K562 (cell line): ENCODE results near the gene LXN. TPM values are rescaled to one million over a fixed set of nuclear protein-coding genes. Genes with fewer than 3 reads are reported as not detected.
A peak's percentile ranks its signal among the peaks of the same experiment; 100 is the strongest.

Experiments
- ARNT ChIP-seq, 2 experiments: fragments of 450-650 bp; IDR thresholded peaks; 2 replicates each; pipeline ENCODE4 v1.6.1; 2016; ENCODE audit warnings: mild to moderate bottlenecking in 1 of 2
- CBFA2T2 ChIP-seq: fragments of 450-650 bp; conservative IDR thresholded peaks from 2 replicates; pipeline ENCODE4 v1.6.1; 2017; ENCODE audit warnings: mild to moderate bottlenecking
- FOS ChIP-seq: IDR thresholded peaks from 3 replicates; pipeline ENCODE4 v1.6.1; 2011; ENCODE audit not compliant: insufficient read length; ENCODE audit errors: extremely low read depth
- FOXA3 ChIP-seq, 2 experiments: fragments of 450-650 bp in 1 of 2; sonication (generic) in 1 of 2; formaldehyde crosslinking; IDR thresholded peaks in 1 of 2; conservative IDR thresholded peaks in 1 of 2; 2 replicates each; pipeline versions ENCODE4 v1.4.0 to v1.8.0; 2020 to 2022; ENCODE audit warnings: mild to moderate bottlenecking in 2 of 2, missing genetic modification reagents in 1 of 2
- HNRNPK ChIP-seq: fragments of 200-400 bp; formaldehyde crosslinking; IDR thresholded peaks from one replicate; pipeline ENCODE4 v1.6.1; 2018; ENCODE audit warnings: mild to moderate bottlenecking, low read depth, low read length; ENCODE audit not compliant: poor library complexity, severe bottlenecking
- ID3 ChIP-seq, 2 experiments: fragments of 250-450 bp in 1 of 2; fragments of 450-650 bp in 1 of 2; sonication (Bioruptor Pico) in 1 of 2; IDR thresholded peaks; 2 replicates each; pipeline versions ENCODE4 v1.6.1 to v1.8.0; 2016 to 2021; ENCODE audit warnings: mild to moderate bottlenecking in 2 of 2, moderate library complexity in 2 of 2, missing compliant biosample characterization in 1 of 2, missing genetic modification characterization in 1 of 2
- L3MBTL2 ChIP-seq: fragments of 450-650 bp; IDR thresholded peaks from 2 replicates; pipeline ENCODE4 v1.6.1; 2016; ENCODE audit warnings: mild to moderate bottlenecking, moderate library complexity
- NCOA1 ChIP-seq: fragments of 450-650 bp; IDR thresholded peaks from 2 replicates; pipeline ENCODE4 v1.6.1; 2016; ENCODE audit warnings: low read depth
- NR2C2 ChIP-seq, 2 experiments: fragments of 200-800 bp in 1 of 2; sonication (Bioruptor generic) in 1 of 2; sonication (generic) in 1 of 2; formaldehyde crosslinking in 1 of 2; IDR thresholded peaks; 2 replicates each; pipeline versions ENCODE4 v1.6.1 to v1.8.0; 2016 to 2022; ENCODE audit warnings: mild to moderate bottlenecking in 1 of 2, missing compliant biosample characterization in 1 of 2, missing genetic modification characterization in 1 of 2, missing genetic modification reagents in 1 of 2
- RCOR1 ChIP-seq, 2 experiments: IDR thresholded peaks; 2 replicates each; pipeline ENCODE4 v1.6.1; 2012; ENCODE audit warnings: low read depth in 2 of 2, low read length in 2 of 2, borderline replicate concordance in 1 of 2, improper control_type of control experiment in 1 of 2
- SUPT5H ChIP-seq: fragments of 450-650 bp; IDR thresholded peaks from 2 replicates; pipeline ENCODE4 v1.6.1; 2016
- TAF9B ChIP-seq: fragments of 450-650 bp; IDR thresholded peaks from 2 replicates; pipeline ENCODE4 v1.6.1; 2018; ENCODE audit warnings: mild to moderate bottlenecking; ENCODE audit not compliant: partially characterized antibody
- TFAM ChIP-seq: fragments of 250-450 bp; sonication (Bioruptor Pico); conservative IDR thresholded peaks from 2 replicates; pipeline ENCODE4 v1.5.0; 2021; ENCODE audit warnings: mild to moderate bottlenecking, moderate library complexity
- ZBTB1 ChIP-seq: sonication (generic); formaldehyde crosslinking; IDR thresholded peaks from 2 replicates; pipeline ENCODE4 v1.8.1; 2023; ENCODE audit warnings: missing genetic modification reagents, low read depth, mild to moderate bottlenecking, borderline replicate concordance
- ZBTB11 ChIP-seq, 3 experiments: fragments of 200-800 bp in 1 of 3; fragments of 250-450 bp in 1 of 3; fragments of 450-650 bp in 1 of 3; sonication (Bioruptor Pico) in 1 of 3; sonication (Bioruptor generic) in 1 of 3; formaldehyde crosslinking in 1 of 3; IDR thresholded peaks; 2 replicates each; pipeline versions ENCODE4 v1.6.1 to v1.8.0; 2016 to 2022; ENCODE audit warnings: mild to moderate bottlenecking in 2 of 3, missing genetic modification characterization in 2 of 3, missing compliant biosample characterization in 1 of 3, moderate library complexity in 1 of 3
- ZBTB49 ChIP-seq: sonication (generic); formaldehyde crosslinking; IDR thresholded peaks from 2 replicates; pipeline ENCODE4 v1.8.0; 2022; ENCODE audit warnings: missing genetic modification reagents, mild to moderate bottlenecking, borderline replicate concordance
- ZKSCAN8 ChIP-seq: fragments of 200-800 bp; sonication (Bioruptor generic); IDR thresholded peaks from 2 replicates; pipeline ENCODE4 v1.6.1; 2016; ENCODE audit warnings: missing genetic modification characterization, missing compliant biosample characterization
- ZNF23 ChIP-seq: fragments of 250-450 bp; sonication (Bioruptor Pico); IDR thresholded peaks from 2 replicates; pipeline ENCODE4 v1.4.0; 2020; ENCODE audit warnings: mild to moderate bottlenecking
- ZNF512 ChIP-seq: IDR thresholded peaks from 2 replicates; pipeline ENCODE4 v1.6.1; 2016; ENCODE audit warnings: missing genetic modification characterization, missing compliant biosample characterization
- ZNF75A ChIP-seq: fragments of 450-650 bp; formaldehyde crosslinking; IDR thresholded peaks from 2 replicates; pipeline ENCODE4 v1.4.0; 2020; ENCODE audit warnings: mild to moderate bottlenecking
- polyA plus RNA-seq, 8 experiments: library from polyadenylated mRNA; depleted of rRNA in 4 of 8; stranded (reverse) in 5 of 8; unstranded in 3 of 8; fragments of >200 nt; fragmentation: Nextera tagmentation in 2 of 8; fragmentation: Illumina TruSeq in 1 of 8; extraction: Ambion mirVana in 2 of 8; extraction: Trizol in 1 of 8; gene quantifications; 2 replicates each; pipeline versions ENCODE4 v1.2.1 to v1.2.3, GENCODE V29; 2011 to 2014; ENCODE audit warnings: inconsistent platforms in 1 of 8, missing spikeins in 1 of 8
- total RNA-seq, 7 experiments: library from RNA; depleted of rRNA in 6 of 7; stranded (reverse); fragments of >200 nt in 6 of 7; fragmentation: Illumina TruSeq in 2 of 7; extraction: Trizol in 2 of 7; gene quantifications; 2 replicates each; pipeline versions ENCODE4 v1.2.1 to v1.2.3, GENCODE V29; 2011 to 2021; ENCODE audit warnings: low replicate concordance in 1 of 7

The LXN gene
- total and polyA plus RNA-seq, 9 of the 15 experiments (the other 6 are each of a cell fraction or from before 2014, with no cell fraction given) = 0.08 to 0.13 TPM; not detected in 7

GRCh38 chr3:158679547-158680000, 7.1 kb upstream of the LXN start (continued):
- no peak for TF ChIP-seq ZNF23 (CRISPR knock-in tag)
- no peak for TF ChIP-seq HNRNPK
- TF ChIP-seq ZNF75A (CRISPR knock-in tag) = no peak
- TF ChIP-seq ARNT (IDR thresholded peaks at IDR 0.05) = peak; percentile 60 to 86; a peak in 3 of 4 replicates
- TF ChIP-seq NR2C2 (CRISPR knock-in tag; IDR thresholded peaks at IDR 0.05) = no peak
- TF ChIP-seq NR2C2 (tag; IDR thresholded peaks at IDR 0.05) = no peak
- TF ChIP-seq SUPT5H = no peak
- no peak for TF ChIP-seq FOS
- TF ChIP-seq ZBTB11 (CRISPR knock-in tag; IDR thresholded peaks at IDR 0.05) = peak in 1 of 3 experiments; percentile 47; a peak in 1 of 6 replicates
- no peak for TF ChIP-seq ZNF512 (tag)
- peak; percentile 64; the same call in 1 of the 2 replicates for TF ChIP-seq NCOA1
- peak; percentile 42 for TF ChIP-seq TAF9B
- TF ChIP-seq ZBTB49 (CRISPR knock-in tag) = no peak
- peak; percentile 67 for TF ChIP-seq L3MBTL2
- TF ChIP-seq ZKSCAN8 (CRISPR knock-in tag) = peak; percentile 51; the same call in 1 of the 2 replicates
- TF ChIP-seq ID3 (CRISPR knock-in tag; IDR thresholded peaks at IDR 0.05) = no peak
- TF ChIP-seq ID3 (tag; IDR thresholded peaks at IDR 0.05) = no peak
- no peak for TF ChIP-seq TFAM (CRISPR knock-in tag)
- TF ChIP-seq CBFA2T2 = peak; percentile 94
- TF ChIP-seq RCOR1 (IDR thresholded peaks at IDR 0.05; ENCODE audit: borderline replicate concordance in 1 of 2, low read depth in 2 of 2, low read length in 2 of 2) = peak in 1 of 2 experiments; percentile 78; a peak in 1 of 4 replicates
- no peak for TF ChIP-seq ZBTB1
- peak in 1 of 2 experiments; percentile 85; a peak in 2 of 4 replicates for TF ChIP-seq FOXA3 (CRISPR knock-in tag; conservative IDR thresholded peaks at IDR 0.05 in 1 of 2, IDR thresholded peaks at IDR 0.05 in 1 of 2)
